ENCODE results near the gene ZNF654. TPM values are rescaled to one million over a fixed set of nuclear protein-coding genes. Genes with fewer than 3 reads are reported as not detected.

The ZNF654 gene
- total RNA-seq, 1 donor from 2014 or later: 11.8 TPM

DNA sequence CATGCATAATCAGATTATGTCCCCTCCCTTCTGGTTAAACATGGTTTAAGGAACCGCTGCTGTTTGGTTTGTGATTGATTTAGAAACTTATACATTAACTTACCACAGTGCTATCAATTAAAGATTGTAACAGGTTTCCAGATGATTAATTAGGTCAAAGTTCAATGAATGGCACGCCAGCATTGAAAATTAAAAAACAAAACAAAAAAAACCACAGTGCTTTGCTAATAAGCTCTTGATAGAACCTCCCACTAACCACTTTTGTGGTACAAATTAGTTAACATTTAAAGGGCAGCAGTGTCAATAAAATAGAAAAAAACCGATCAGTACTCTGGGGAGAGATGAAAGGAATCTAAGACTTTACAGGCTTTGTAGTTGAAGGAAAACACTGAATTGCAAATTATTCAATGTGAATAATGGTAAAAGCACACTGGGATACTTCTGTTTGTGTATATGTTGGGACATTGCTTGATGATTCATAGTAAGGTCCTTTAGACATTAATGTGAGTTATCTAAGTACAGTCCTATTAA lies 83.1 kb downstream of the ZNF654 start:
- no peaks in the 10 kb centered on the region for H3K4me1 Mint-ChIP-seq (ENCODE audit: low read depth, unreplicated experiment)
- no peaks in the 10 kb centered on the region for H3K36me3 Mint-ChIP-seq (ENCODE audit: unreplicated experiment)
- TF ChIP-seq, protein P1, sequence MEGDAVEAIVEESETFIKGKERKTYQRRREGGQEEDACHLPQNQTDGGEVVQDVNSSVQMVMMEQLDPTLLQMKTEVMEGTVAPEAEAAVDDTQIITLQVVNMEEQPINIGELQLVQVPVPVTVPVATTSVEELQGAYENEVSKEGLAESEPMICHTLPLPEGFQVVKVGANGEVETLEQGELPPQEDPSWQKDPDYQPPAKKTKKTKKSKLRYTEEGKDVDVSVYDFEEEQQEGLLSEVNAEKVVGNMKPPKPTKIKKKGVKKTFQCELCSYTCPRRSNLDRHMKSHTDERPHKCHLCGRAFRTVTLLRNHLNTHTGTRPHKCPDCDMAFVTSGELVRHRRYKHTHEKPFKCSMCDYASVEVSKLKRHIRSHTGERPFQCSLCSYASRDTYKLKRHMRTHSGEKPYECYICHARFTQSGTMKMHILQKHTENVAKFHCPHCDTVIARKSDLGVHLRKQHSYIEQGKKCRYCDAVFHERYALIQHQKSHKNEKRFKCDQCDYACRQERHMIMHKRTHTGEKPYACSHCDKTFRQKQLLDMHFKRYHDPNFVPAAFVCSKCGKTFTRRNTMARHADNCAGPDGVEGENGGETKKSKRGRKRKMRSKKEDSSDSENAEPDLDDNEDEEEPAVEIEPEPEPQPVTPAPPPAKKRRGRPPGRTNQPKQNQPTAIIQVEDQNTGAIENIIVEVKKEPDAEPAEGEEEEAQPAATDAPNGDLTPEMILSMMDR (IDR thresholded peaks at IDR 0.05; ENCODE audit: partially characterized antibody, unreplicated experiment): no peak
- no peak overlapping the region for H3K27ac Mint-ChIP-seq (ENCODE audit: unreplicated experiment)
- H3K9me3 Mint-ChIP-seq (ENCODE audit: unreplicated experiment): no peaks in the 10 kb centered on the region
- no peaks in the 10 kb centered on the region for H3K27me3 Mint-ChIP-seq (ENCODE audit: unreplicated experiment)
- no peak overlapping the region for H3K4me3 Mint-ChIP-seq (ENCODE audit: unreplicated experiment)
- no peak for DNase-seq

DNA sequence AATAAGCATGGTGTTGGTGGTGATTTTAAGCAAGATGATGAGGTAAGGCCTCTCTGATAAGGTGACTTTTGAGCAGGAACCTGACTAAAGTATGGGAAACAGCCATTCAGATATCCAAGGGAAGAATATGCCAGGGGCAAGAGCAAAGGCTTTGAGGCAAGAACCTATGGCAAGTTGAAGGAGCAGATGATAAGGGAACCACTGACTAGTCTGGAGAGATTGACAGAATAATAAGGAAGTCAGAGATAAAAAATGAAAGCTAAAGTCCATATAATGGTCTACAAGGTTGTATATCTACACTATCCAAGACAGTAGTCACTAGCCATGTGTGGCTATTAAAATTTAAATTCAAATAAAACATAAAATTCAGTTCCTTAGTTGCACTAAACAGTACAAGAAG lies 88.2 kb downstream of the ZNF654 start:
- H3K27ac Mint-ChIP-seq (ENCODE audit: unreplicated experiment): no peak overlapping the region
- H3K36me3 Mint-ChIP-seq (ENCODE audit: unreplicated experiment): no peaks in the 10 kb centered on the region
- no peak overlapping the region for H3K4me3 Mint-ChIP-seq (ENCODE audit: unreplicated experiment)
- no peak for DNase-seq
- H3K9me3 Mint-ChIP-seq (ENCODE audit: unreplicated experiment): peaks cover 2% of the 10 kb centered on the region
- H3K4me1 Mint-ChIP-seq (ENCODE audit: low read depth, unreplicated experiment): peaks cover 8% of the 10 kb centered on the region
- TF ChIP-seq, protein P1 (IDR thresholded peaks at IDR 0.05; ENCODE audit: partially characterized antibody, unreplicated experiment): no peak
- no peaks in the 10 kb centered on the region for H3K27me3 Mint-ChIP-seq (ENCODE audit: unreplicated experiment)

DNA sequence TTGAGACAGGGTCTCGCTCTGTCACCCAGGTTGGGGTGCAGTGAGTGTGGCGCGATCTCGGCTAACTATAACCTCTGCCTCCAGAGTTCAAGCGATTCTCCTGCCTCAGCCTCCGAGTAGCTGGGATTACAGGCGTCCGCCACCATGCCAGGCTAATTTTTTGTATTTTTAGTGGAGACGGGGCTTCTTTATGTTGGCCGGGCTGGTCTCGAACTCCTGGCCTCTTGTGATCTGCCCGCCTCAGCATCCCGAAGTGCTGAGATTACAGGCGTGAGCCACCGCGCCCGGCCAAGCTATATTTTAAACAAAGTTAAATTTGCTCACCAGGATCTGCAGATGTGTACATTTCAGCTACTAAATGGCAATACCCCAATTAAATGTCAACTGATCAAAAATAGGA lies 89.6 kb downstream of the ZNF654 start:
- Mint-ChIP-seq H3K4me3 (ENCODE audit: unreplicated experiment) (peak overlapping the region; percentile 98), H3K4me1 (ENCODE audit: low read depth, unreplicated experiment) (peaks cover 8% of the 10 kb centered on the region), H3K27me3 (ENCODE audit: unreplicated experiment) (no peaks in the 10 kb centered on the region), H3K36me3 (ENCODE audit: unreplicated experiment) (no peaks in the 10 kb centered on the region), H3K9me3 (ENCODE audit: unreplicated experiment) (peaks cover 2% of the 10 kb centered on the region), H3K27ac (ENCODE audit: unreplicated experiment) (peak overlapping the region; percentile 64)
- TF ChIP-seq, protein P1 (IDR thresholded peaks at IDR 0.05; ENCODE audit: partially characterized antibody, unreplicated experiment): no peak
- no peak for DNase-seq

DNA sequence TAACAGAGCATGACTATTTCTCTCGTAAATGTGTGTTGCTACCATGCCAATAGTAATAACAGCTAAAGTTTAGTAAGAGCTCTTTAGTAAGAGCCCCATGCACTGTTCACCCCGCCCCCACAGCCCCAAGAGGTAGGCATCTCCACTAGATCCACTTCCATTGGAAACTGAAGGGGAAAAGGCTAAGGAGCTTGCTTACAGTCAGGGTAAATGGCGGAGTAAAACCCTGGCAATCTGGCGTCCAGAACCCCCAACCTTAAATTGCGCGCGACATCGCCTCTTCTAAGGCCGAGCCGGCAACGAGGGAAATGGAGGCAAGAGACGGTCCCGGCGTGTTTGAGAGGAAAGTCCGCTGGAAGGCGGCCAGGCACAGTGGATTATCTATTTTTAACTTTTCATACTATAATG lies 90.0 kb downstream of the ZNF654 start:
- Mint-ChIP-seq H3K36me3 (ENCODE audit: unreplicated experiment) (no peaks in the 10 kb centered on the region), H3K9me3 (ENCODE audit: unreplicated experiment) (peaks cover 2% of the 10 kb centered on the region), H3K4me1 (ENCODE audit: low read depth, unreplicated experiment) (peaks cover 8% of the 10 kb centered on the region), H3K27me3 (ENCODE audit: unreplicated experiment) (no peaks in the 10 kb centered on the region), H3K27ac (ENCODE audit: unreplicated experiment) (peak overlapping the region; percentile 89), H3K4me3 (ENCODE audit: unreplicated experiment) (peak overlapping the region; percentile 98)
- TF ChIP-seq, protein P1 (IDR thresholded peaks at IDR 0.05; ENCODE audit: partially characterized antibody, unreplicated experiment): no peak
- DNase-seq: peak; percentile 26

DNA sequence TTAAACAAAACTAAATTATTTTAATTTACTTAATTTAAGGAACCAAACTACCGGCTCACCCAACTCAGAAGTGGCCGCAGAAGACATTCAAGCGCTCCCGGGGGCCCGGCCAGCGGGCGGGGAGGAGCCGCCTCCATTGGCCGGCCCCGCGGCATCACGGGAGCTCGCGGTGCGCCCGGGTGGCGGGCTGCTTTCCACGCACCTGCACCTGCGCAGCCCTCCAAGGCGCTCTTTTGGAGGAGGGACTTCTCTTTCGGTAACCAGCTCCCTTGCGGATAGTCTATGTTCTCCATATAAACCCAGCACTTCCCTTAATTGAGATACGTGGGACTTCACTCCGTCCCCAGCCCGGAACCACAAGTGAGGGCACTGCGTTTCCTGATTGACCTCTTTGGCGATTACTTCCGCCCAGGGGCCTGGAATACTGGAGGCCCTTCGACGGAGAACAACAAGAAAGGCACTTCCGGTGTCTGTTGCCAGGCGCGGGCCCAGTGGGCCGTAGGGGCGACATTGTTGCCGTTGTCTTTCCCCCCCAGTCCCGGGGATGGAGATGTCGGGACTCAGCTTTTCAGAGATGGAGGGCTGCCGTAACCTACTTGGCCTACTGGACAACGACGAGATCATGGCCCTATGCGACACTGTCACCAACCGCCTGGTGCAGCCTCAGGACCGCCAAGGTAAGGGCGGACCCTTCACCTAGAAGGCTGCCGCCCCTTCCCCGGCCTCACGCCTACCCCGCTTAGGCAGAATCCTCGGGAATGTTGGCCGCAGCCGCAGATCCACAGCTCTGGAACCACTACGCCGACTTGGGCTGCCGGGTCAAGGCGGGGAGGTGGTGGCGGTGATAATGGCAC lies 90.7 kb downstream of the ZNF654 start, which contains the start of gene C3orf38:
TSS of gene C3orf38 (plus strand) at position 451 of the 854 bp plus-strand sequence. CDS start at position 545, 94 bp downstream.
- Mint-ChIP-seq H3K27ac (ENCODE audit: unreplicated experiment) (peak within 1 kb of the TSS; percentile 95), H3K4me1 (ENCODE audit: low read depth, unreplicated experiment) (peaks cover 8% of the 10 kb centered on the region), H3K36me3 (ENCODE audit: unreplicated experiment) (no peaks in the 10 kb centered on the region), H3K9me3 (ENCODE audit: unreplicated experiment) (peaks cover 2% of the 10 kb centered on the region), H3K4me3 (ENCODE audit: unreplicated experiment) (peak within 1 kb of the TSS; percentile 98), H3K27me3 (ENCODE audit: unreplicated experiment) (no peaks in the 10 kb centered on the region)
- peak; percentile 85 for DNase-seq
- TF ChIP-seq, protein P1 (IDR thresholded peaks at IDR 0.05; ENCODE audit: partially characterized antibody, unreplicated experiment): no peak

Data from glutamatergic neuron (in vitro differentiated cells).